Activated CD4-positive, alpha-beta memory T cell treated with anti-CD3 and anti-CD28 coated beads, Interleukin-2, amount 10 ng/mL, durations not matched to agents 7 days and 5 days (primary cell): ENCODE data around the gene CDC42BPG. TPM values are rescaled to one million over a fixed set of nuclear protein-coding genes. Genes with fewer than 3 reads are reported as not detected.
A peak's percentile ranks its signal among the peaks of the same experiment; 100 is the strongest.
"Not testable (repeated sequence)": the region's sequence is repeated elsewhere in the genome, so short reads cannot be mapped to it uniquely, and the experiment has no call there.

Experiments used
- CTCF ChIA-PET: fragments of 350-600 bp; sonication (Branson Sonifier 250); formaldehyde crosslinking; loops from one replicate; lab custom pipeline; 2021; ENCODE audit warnings: antibody characterized with exemption, inconsistent platforms; lab: Charles Lee
- POLR2A ChIA-PET: fragments of 350-600 bp; sonication (Branson Sonifier 250); formaldehyde crosslinking; loops from one replicate; lab custom pipeline; 2021; ENCODE audit warnings: antibody characterized with exemption; lab: Charles Lee
- DNase-seq: peaks from one replicate; pipeline ENCODE4 v3.0.0-alpha.2; 2020
- H3K27ac Mint-ChIP-seq: one replicate; pipeline ENCODE4 v1.8.0; 2021; ENCODE audit warnings: mild to moderate bottlenecking, mixed read lengths
- H3K27me3 Mint-ChIP-seq: one replicate; pipeline ENCODE4 v1.8.0; 2021; ENCODE audit warnings: mixed read lengths
- H3K36me3 Mint-ChIP-seq: one replicate; pipeline ENCODE4 v1.8.0; 2021; ENCODE audit warnings: low read depth, mixed read lengths
- H3K4me1 Mint-ChIP-seq: one replicate; pipeline ENCODE4 v1.8.0; 2021; ENCODE audit warnings: mixed read lengths
- H3K4me3 Mint-ChIP-seq: one replicate; pipeline ENCODE4 v1.8.0; 2021; ENCODE audit warnings: mild to moderate bottlenecking, mixed read lengths
- H3K9me3 Mint-ChIP-seq: one replicate; pipeline ENCODE4 v1.8.0; 2021; ENCODE audit warnings: mixed read lengths
- total RNA-seq, 2 experiments: library from RNA; stranded (reverse); gene quantifications; one replicate each; pipeline ENCODE4 v1.2.3, GENCODE V29; 2021

CDC42BPG gene
- total RNA-seq, 2 experiments from 2014 or later: 0.65 to 0.70 TPM

GRCh38 chr11:64817476-64817875, 27.0 kb downstream of the CDC42BPG start:
- Mint-ChIP-seq H3K4me3 (no peak overlapping the region), H3K27me3 (peaks cover 4% of the 10 kb centered on the region), H3K4me1 (no peaks in the 10 kb centered on the region), H3K36me3 (no peaks in the 10 kb centered on the region), H3K9me3 (no peaks in the 10 kb centered on the region), H3K27ac (no peak overlapping the region)
- ChIA-PET CTCF (interaction anchor here (1.1 kb wide), 1 partner anchor 98 kb away, joined by 3 read pairs; no protein-coding TSS in a partner anchor), POLR2A (no interaction called here)
- DNase-seq: no peak

- H3K9me3 Mint-ChIP-seq, DNase-seq, H3K36me3 Mint-ChIP-seq, H3K4me3 Mint-ChIP-seq, H3K27ac Mint-ChIP-seq, H3K4me1 Mint-ChIP-seq, POLR2A ChIA-PET, H3K27me3 Mint-ChIP-seq: not testable (repeated sequence)
- CTCF ChIA-PET: interaction anchor here (1.0 kb wide), 1 partner anchor 29 kb away, joined by 3 read pairs; no protein-coding TSS in a partner anchor
These were observed 29.0 kb downstream of the CDC42BPG start for GRCh38 chr11:64815433-64815832.

GRCh38 chr11:64814712-64815187, 29.7 kb downstream of the CDC42BPG start:
- Mint-ChIP-seq H3K27me3 (peaks cover 4% of the 10 kb centered on the region), H3K4me1 (peaks cover 12% of the 10 kb centered on the region), H3K9me3 (no peaks in the 10 kb centered on the region), H3K36me3 (peaks cover 4% of the 10 kb centered on the region), H3K4me3 (no peak overlapping the region), H3K27ac (no peak overlapping the region)
- no peak for DNase-seq
- POLR2A ChIA-PET: no interaction called here
- CTCF ChIA-PET: no interaction called here

DNA sequence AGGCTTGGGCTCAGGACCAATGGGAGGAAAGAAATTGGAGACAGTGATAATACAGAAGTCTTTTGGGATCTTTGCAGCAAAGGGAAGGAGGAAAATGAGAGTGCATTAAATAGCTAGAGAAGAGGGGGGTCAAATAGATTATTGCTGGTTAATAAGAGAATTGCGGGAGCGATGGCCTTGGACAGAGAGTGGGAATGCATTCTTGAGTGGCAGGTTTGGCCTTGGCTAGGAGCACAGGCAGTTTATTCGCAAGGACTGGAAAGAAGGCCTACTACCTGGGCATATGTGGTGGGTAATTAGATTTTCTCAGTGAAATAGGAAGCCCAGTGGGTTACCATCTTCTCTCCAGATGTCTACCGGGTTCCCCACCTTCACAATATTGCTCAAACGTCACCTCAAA, 30.6 kb downstream of the CDC42BPG start:
- Mint-ChIP-seq H3K9me3 (no peaks in the 10 kb centered on the region), H3K4me3 (no peak overlapping the region), H3K4me1 (peaks cover 19% of the 10 kb centered on the region), H3K36me3 (peaks cover 4% of the 10 kb centered on the region), H3K27ac (no peak overlapping the region), H3K27me3 (peaks cover 4% of the 10 kb centered on the region)
- CTCF ChIA-PET: interaction anchor here (0.7 kb wide), 1 partner anchor 74 kb away, joined by 3 read pairs; no protein-coding TSS in a partner anchor
- no peak for DNase-seq
- POLR2A ChIA-PET: no interaction called here

DNA sequence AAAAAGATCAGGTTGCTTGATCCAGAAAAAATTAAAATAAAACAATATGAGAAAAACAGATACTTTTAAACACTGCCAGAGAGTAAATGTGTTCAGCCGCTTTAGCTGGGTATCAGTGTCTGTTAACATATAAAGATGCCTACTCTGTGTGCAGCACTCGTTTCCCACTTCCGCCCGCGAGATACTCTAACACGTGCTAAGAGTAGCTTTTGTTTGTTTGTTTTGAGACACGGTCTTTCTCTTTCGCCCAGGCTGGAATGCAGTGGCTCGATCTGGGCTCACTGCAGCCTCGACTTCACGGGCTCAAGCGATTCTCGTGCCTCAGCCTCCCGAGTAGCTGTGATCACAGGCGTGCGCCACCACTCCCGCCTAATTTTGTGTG, 33.6 kb downstream of the CDC42BPG start:
- peaks cover 4% of the 10 kb centered on the region for H3K27me3 Mint-ChIP-seq
- ChIA-PET CTCF (interaction anchor here (0.9 to 1.9 kb wide), 7 partner anchors 11 to 122 kb away, joined by 3 to 6 read pairs (median 4); partner anchors contain the start of gene CDC42BPG), POLR2A (interaction anchor here (0.7 to 1.4 kb wide), 14 partner anchors 8 to 306 kb away, joined by 3 to 13 read pairs (median 3); partner anchors contain the start of genes MAP4K2, RASGRP2, SF1 and ZNHIT2)
- peak overlapping the region; percentile 97 for H3K4me3 Mint-ChIP-seq
- no peaks in the 10 kb centered on the region for H3K9me3 Mint-ChIP-seq
- H3K4me1 Mint-ChIP-seq: peaks cover 25% of the 10 kb centered on the region
- DNase-seq: peak; percentile 69
- H3K27ac Mint-ChIP-seq: peak overlapping the region; percentile 72
- peaks cover 13% of the 10 kb centered on the region for H3K36me3 Mint-ChIP-seq

DNA sequence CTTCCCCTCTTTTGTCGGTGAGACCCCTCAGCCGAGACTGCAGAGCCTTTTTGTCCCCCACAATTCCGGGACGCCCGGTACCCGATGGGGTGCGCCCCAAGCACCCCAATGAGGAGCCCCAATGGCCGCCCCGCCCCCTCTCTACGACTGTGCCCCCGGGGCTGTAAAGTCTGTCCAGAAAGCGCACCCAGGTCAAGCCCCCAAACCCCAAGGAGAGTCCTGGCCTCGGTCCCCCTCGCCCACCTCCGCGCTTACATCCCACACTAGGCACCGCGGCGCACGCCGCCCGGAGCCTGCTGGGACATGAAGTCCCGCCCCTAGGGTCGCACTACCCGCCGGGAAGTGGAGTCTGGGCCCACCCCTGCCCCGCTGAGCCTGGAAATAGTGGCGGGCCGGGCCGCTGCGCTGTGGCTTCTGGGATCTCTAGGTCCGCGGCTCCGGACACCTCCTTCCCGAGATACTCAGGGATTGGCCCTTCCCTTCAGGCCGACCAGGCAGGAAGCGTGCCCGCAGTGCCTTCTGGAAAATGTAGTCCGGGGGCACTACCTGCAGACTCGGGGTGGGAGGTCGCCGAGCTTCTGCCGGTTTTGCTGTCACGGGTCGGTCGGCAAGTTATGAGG, 34.1 kb downstream of the CDC42BPG start, which contains the start of gene MEN1:
Gene MEN1 (minus strand): TSS at position 281 of the 620 bp plus-strand sequence. CDS start 442 bp downstream, outside the sequence.
- Mint-ChIP-seq H3K4me1 (peaks cover 25% of the 10 kb centered on the region), H3K27ac (peak within 1 kb of the TSS; percentile 72), H3K27me3 (peaks cover 4% of the 10 kb centered on the region), H3K4me3 (peak within 1 kb of the TSS; percentile 97), H3K36me3 (peaks cover 18% of the 10 kb centered on the region), H3K9me3 (no peaks in the 10 kb centered on the region)
- DNase-seq: peak; percentile 85
- ChIA-PET POLR2A (interaction anchor here (0.7 to 1.4 kb wide), 15 partner anchors 8 to 1969 kb away, joined by 3 to 13 read pairs (median 3); partner anchors contain the start of genes MAP4K2, RASGRP2, SF1 and ZNHIT2), CTCF (interaction anchor here (0.9 to 1.9 kb wide), 11 partner anchors 10 to 361 kb away, joined by 3 to 6 read pairs (median 3); partner anchors contain the start of genes ARL2, CDC42BPG and SF1)

DNA sequence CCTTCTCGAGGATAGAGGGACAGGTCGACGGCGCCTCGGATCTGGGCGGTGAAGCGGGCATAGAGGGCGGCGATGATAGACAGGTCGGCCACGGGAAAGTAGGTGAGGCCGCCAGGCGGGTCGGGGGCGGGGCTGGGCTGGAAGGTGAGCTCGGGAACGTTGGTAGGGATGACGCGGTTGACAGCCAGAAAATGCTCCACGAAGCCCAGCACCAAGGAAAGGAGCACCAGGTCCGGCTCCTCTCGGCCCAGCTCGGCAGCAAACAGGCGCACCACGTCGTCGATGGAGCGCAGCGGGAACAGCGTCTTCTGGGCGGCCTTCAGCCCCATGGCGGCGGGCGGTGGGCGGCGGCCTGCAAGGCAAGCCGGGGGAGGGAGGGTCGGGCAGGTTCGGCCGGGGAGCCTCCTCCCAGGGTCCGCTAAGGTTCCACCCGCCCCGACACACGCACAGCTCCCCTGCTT, 34.6 kb downstream of the CDC42BPG start:
- POLR2A ChIA-PET: interaction anchor here (1.0 to 1.4 kb wide), 4 partner anchors 39 to 1969 kb away, joined by 3 to 6 read pairs (median 4); partner anchors contain the start of genes SAC3D1 and ZNHIT2
- CTCF ChIA-PET: interaction anchor here (1.1 to 1.9 kb wide), 5 partner anchors 31 to 360 kb away, joined by 3 to 5 read pairs (median 3); partner anchors contain the start of genes ARL2 and SF1
- peaks cover 18% of the 10 kb centered on the region for H3K36me3 Mint-ChIP-seq
- peaks cover 25% of the 10 kb centered on the region for H3K4me1 Mint-ChIP-seq
- peak; percentile 25 for DNase-seq
- peaks cover 3% of the 10 kb centered on the region for H3K27me3 Mint-ChIP-seq
- no peaks in the 10 kb centered on the region for H3K9me3 Mint-ChIP-seq
- peak overlapping the region; percentile 97 for H3K4me3 Mint-ChIP-seq
- peak overlapping the region; percentile 72 for H3K27ac Mint-ChIP-seq

GRCh38 chr11:64805481-64805880, 39.0 kb downstream of the CDC42BPG start:
- POLR2A ChIA-PET: no interaction called here
- H3K4me3 Mint-ChIP-seq: no peak overlapping the region
- H3K27ac Mint-ChIP-seq: no peak overlapping the region
- no peaks in the 10 kb centered on the region for H3K27me3 Mint-ChIP-seq
- peaks cover 29% of the 10 kb centered on the region for H3K36me3 Mint-ChIP-seq
- CTCF ChIA-PET: no interaction called here
- H3K9me3 Mint-ChIP-seq: no peaks in the 10 kb centered on the region
- DNase-seq: no peak
- H3K4me1 Mint-ChIP-seq: peaks cover 45% of the 10 kb centered on the region

GRCh38 chr11:64804346-64805210, 39.9 kb downstream of the CDC42BPG start:
- H3K4me1 Mint-ChIP-seq: peaks cover 40% of the 10 kb centered on the region
- POLR2A ChIA-PET: interaction anchor here (0.8 to 3.1 kb wide), 6 partner anchors 8 to 60 kb away, joined by 3 to 18 read pairs (median 4); partner anchors contain the start of gene RASGRP2
- no peaks in the 10 kb centered on the region for H3K9me3 Mint-ChIP-seq
- peak overlapping the region; percentile 85 for H3K4me3 Mint-ChIP-seq
- CTCF ChIA-PET: interaction anchor here (0.5 to 1.3 kb wide), 3 partner anchors 26 to 471 kb away, joined by 3 to 4 read pairs (median 3); partner anchors contain the start of gene SF1
- H3K27me3 Mint-ChIP-seq: no peaks in the 10 kb centered on the region
- peaks cover 28% of the 10 kb centered on the region for H3K36me3 Mint-ChIP-seq
- no peak for DNase-seq
- no peak overlapping the region for H3K27ac Mint-ChIP-seq

GRCh38 chr11:64803846-64804345, 40.6 kb downstream of the CDC42BPG start:
- DNase-seq: no peak
- peak overlapping the region; percentile 86 for H3K27ac Mint-ChIP-seq
- H3K27me3 Mint-ChIP-seq: no peaks in the 10 kb centered on the region
- H3K36me3 Mint-ChIP-seq: peaks cover 33% of the 10 kb centered on the region
- H3K9me3 Mint-ChIP-seq: no peaks in the 10 kb centered on the region
- peaks cover 38% of the 10 kb centered on the region for H3K4me1 Mint-ChIP-seq
- POLR2A ChIA-PET: interaction anchor here (0.8 to 3.1 kb wide), 10 partner anchors 9 to 693 kb away, joined by 3 to 18 read pairs (median 3); partner anchors contain the start of genes ARL2 and RASGRP2
- CTCF ChIA-PET: interaction anchor here (0.5 to 1.3 kb wide), 3 partner anchors 25 to 471 kb away, joined by 3 to 4 read pairs (median 3); partner anchors contain the start of gene SF1
- H3K4me3 Mint-ChIP-seq: peak overlapping the region; percentile 85

- no peaks in the 10 kb centered on the region for H3K9me3 Mint-ChIP-seq
- peak within 1 kb of the TSS; percentile 86 for H3K27ac Mint-ChIP-seq
- DNase-seq: peak; percentile 91
- H3K27me3 Mint-ChIP-seq: no peaks in the 10 kb centered on the region
- POLR2A ChIA-PET: interaction anchor here (0.8 to 3.1 kb wide), 15 partner anchors 7 to 694 kb away, joined by 3 to 18 read pairs (median 4); partner anchors contain the start of genes ARL2, MEN1, RASGRP2 and SF1
- peak within 1 kb of the TSS; percentile 85 for H3K4me3 Mint-ChIP-seq
- CTCF ChIA-PET: interaction anchor here (1.2 to 1.5 kb wide), 3 partner anchors 18 to 42 kb away, joined by 3 to 4 read pairs (median 4); no protein-coding TSS in a partner anchor
- H3K36me3 Mint-ChIP-seq: peaks cover 37% of the 10 kb centered on the region
- H3K4me1 Mint-ChIP-seq: peaks cover 39% of the 10 kb centered on the region
These were observed 41.2 kb downstream of the CDC42BPG start, which contains the start of gene MAP4K2 for GRCh38 chr11:64803158-64803845. Gene MAP4K2 (minus strand): TSS chr11:64803214. CDS start chr11:64803149, 65 bp downstream.
